ENCODE measurements around the gene STX18. TPM values are rescaled to one million over a fixed set of nuclear protein-coding genes. Genes with fewer than 3 reads are reported as not detected.

Gene STX18
- total RNA-seq, 1 experiment from 2014 or later: 18.5 TPM

GRCh38 chr4:4440333-4441061 lies 101.4 kb downstream of the STX18 start:
- Histone ChIP-seq H3K4me2 (ENCODE audit: low read length) (no peak overlapping the region), H4K20me1 (ENCODE audit: insufficient read depth) (no peaks in the 10 kb centered on the region), H3K79me2 (ENCODE audit: insufficient read depth, low read length) (no peaks in the 10 kb centered on the region), H3K27me3 (ENCODE audit: insufficient read depth, low read length) (no peaks in the 10 kb centered on the region), H3K9me3 (ENCODE audit: control insufficient read depth in 1 of 2, insufficient read depth in 1 of 2, low read depth in 1 of 2, low read length in 2 of 2) (no peaks in the 10 kb centered on the region), H3K36me3 (ENCODE audit: control insufficient read depth in 1 of 2, insufficient read depth in 2 of 2, low read length in 2 of 2) (no peaks in the 10 kb centered on the region), H3K9ac (ENCODE audit: low read length) (no peak overlapping the region), H2AFZ (ENCODE audit: low read depth, low read length, poor library complexity, severe bottlenecking) (no peak overlapping the region), H3K27ac (ENCODE audit: low read depth, low read length) (no peak overlapping the region), H3K4me3 (replicated peaks in 1 of 2; ENCODE audit: low read depth in 1 of 2, low read length in 2 of 2) (no peak overlapping the region), H3K9me2 (ENCODE audit: insufficient read depth) (no peaks in the 10 kb centered on the region), H3K4me1 (ENCODE audit: control insufficient read depth in 1 of 2, insufficient read depth in 2 of 2, low read length in 2 of 2) (peaks cover 8 to 11% of the 10 kb centered on the region in 2 experiments; a peak in 3 of 4 replicates)
- intact Hi-C loops (cut with micrococcal nuclease): no loop called here
- DNase-seq (ENCODE audit: low read depth, low spot score) (no peak), ATAC-seq (no peak)
- TF ChIP-seq TCF7L2 (IDR thresholded peaks at IDR 0.05; ENCODE audit: borderline replicate concordance, extremely low read depth, insufficient read depth, insufficient read length) (no peak), JUND (IDR thresholded peaks at IDR 0.05) (no peak), RAD21 (IDR thresholded peaks at IDR 0.05; ENCODE audit: low read depth) (no peak), FOSL1 (IDR thresholded peaks at IDR 0.05; ENCODE audit: low read depth) (no peak), ZBTB33 (IDR thresholded peaks at IDR 0.05; ENCODE audit: extremely low read depth, insufficient replicate concordance, low read length) (no peak), ELF1 (IDR thresholded peaks at IDR 0.05; ENCODE audit: borderline replicate concordance, low read depth) (no peak), YY1 (IDR thresholded peaks at IDR 0.05; ENCODE audit: extremely low read depth, insufficient replicate concordance, low read depth, low read length) (no peak), CBX3 (IDR thresholded peaks at IDR 0.05; ENCODE audit: low read depth) (no peak), POLR2AphosphoS5 (IDR thresholded peaks at IDR 0.05; ENCODE audit: low read depth, low read length) (no peak), EGR1 (IDR thresholded peaks at IDR 0.05; ENCODE audit: low read depth) (no peak), ZFX (IDR thresholded peaks at IDR 0.05) (no peak), CTCF (IDR thresholded peaks at IDR 0.05 in 2 of 3, conservative IDR thresholded peaks at IDR 0.05 in 1 of 3; ENCODE audit: borderline replicate concordance in 1 of 3, insufficient read depth in 1 of 3, low read depth in 2 of 3, low read length in 2 of 3) (no peak), POLR2A (IDR thresholded peaks at IDR 0.05; ENCODE audit: borderline replicate concordance, extremely low read depth, insufficient read depth, insufficient read length) (no peak), EZH2 (IDR thresholded peaks at IDR 0.05) (no peak), ZNF274 (IDR thresholded peaks at IDR 0.05; ENCODE audit: low read depth, low read length) (no peak), SIN3A (IDR thresholded peaks at IDR 0.05; ENCODE audit: low read depth) (no peak), EZH2phosphoT487 (IDR thresholded peaks at IDR 0.05; ENCODE audit: borderline replicate concordance) (no peak), ATF3 (IDR thresholded peaks at IDR 0.05) (no peak)
- TF ChIP-seq, protein P1, sequence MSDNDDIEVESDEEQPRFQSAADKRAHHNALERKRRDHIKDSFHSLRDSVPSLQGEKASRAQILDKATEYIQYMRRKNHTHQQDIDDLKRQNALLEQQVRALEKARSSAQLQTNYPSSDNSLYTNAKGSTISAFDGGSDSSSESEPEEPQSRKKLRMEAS (IDR thresholded peaks at IDR 0.05): no peak
- TF ChIP-seq, protein P2, sequence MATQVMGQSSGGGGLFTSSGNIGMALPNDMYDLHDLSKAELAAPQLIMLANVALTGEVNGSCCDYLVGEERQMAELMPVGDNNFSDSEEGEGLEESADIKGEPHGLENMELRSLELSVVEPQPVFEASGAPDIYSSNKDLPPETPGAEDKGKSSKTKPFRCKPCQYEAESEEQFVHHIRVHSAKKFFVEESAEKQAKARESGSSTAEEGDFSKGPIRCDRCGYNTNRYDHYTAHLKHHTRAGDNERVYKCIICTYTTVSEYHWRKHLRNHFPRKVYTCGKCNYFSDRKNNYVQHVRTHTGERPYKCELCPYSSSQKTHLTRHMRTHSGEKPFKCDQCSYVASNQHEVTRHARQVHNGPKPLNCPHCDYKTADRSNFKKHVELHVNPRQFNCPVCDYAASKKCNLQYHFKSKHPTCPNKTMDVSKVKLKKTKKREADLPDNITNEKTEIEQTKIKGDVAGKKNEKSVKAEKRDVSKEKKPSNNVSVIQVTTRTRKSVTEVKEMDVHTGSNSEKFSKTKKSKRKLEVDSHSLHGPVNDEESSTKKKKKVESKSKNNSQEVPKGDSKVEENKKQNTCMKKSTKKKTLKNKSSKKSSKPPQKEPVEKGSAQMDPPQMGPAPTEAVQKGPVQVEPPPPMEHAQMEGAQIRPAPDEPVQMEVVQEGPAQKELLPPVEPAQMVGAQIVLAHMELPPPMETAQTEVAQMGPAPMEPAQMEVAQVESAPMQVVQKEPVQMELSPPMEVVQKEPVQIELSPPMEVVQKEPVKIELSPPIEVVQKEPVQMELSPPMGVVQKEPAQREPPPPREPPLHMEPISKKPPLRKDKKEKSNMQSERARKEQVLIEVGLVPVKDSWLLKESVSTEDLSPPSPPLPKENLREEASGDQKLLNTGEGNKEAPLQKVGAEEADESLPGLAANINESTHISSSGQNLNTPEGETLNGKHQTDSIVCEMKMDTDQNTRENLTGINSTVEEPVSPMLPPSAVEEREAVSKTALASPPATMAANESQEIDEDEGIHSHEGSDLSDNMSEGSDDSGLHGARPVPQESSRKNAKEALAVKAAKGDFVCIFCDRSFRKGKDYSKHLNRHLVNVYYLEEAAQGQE (IDR thresholded peaks at IDR 0.05; ENCODE audit: low read depth): no peak
- ChIA-PET CTCF (no interaction called here), RAD21 (ENCODE audit: low non-redundant PET in 1 of 2, low total read pairs in 2 of 2, uncharacterized antibody in 2 of 2, unreplicated experiment in 2 of 2) (no interaction called here), POLR2A (no interaction called here)
- BruUV-seq (replicated peaks): no TSS peak
